Jurkat, Clone E6-1 (cell line): ENCODE results near the gene LGALS4.
A peak's percentile ranks its signal among the peaks of the same experiment; 100 is the strongest.
"Not testable (repeated sequence)": the region's sequence is repeated elsewhere in the genome, so short reads cannot be mapped to it uniquely, and the experiment has no call there.

ENCODE experiments used
- DNase-seq: peaks from one replicate; pipeline ENCODE4 v3.0.0-alpha.2; 2011; ENCODE audit warnings: low read depth, low spot score
- H3K4me3 ChIP-seq: 2 replicates; pipeline ENCODE4 v1.5.1; 2011; ENCODE audit warnings: mild to moderate bottlenecking, low read length, control low read depth, moderate library complexity

Gene LGALS4

DNA sequence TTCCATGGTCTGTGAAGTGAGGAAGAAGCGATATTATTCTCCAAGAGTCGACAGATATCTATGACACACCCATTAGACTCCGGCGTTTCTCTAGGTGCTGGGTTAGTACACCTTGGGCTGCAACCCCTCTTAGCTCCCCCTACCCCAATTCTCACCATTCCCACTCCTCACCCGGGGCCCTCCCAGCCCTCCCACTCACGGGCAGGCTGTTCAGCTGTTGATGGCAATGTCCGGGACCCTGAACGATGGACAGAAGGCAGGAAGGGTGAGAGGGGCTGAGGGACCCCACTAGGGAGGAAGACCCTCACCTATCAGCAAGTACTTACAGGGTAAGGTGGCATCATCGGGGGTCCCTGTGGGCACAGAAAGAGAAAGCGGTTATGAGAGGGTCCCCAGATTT is 9.2 kb downstream of the LGALS4 start:
- H3K4me3 ChIP-seq: no peak overlapping the region
- no peak for DNase-seq

- no peak overlapping the region for H3K4me3 ChIP-seq
- no peak for DNase-seq
Measured at GRCh38 chr19:38801359-38802095, 11.2 kb downstream of the LGALS4 start.

DNA sequence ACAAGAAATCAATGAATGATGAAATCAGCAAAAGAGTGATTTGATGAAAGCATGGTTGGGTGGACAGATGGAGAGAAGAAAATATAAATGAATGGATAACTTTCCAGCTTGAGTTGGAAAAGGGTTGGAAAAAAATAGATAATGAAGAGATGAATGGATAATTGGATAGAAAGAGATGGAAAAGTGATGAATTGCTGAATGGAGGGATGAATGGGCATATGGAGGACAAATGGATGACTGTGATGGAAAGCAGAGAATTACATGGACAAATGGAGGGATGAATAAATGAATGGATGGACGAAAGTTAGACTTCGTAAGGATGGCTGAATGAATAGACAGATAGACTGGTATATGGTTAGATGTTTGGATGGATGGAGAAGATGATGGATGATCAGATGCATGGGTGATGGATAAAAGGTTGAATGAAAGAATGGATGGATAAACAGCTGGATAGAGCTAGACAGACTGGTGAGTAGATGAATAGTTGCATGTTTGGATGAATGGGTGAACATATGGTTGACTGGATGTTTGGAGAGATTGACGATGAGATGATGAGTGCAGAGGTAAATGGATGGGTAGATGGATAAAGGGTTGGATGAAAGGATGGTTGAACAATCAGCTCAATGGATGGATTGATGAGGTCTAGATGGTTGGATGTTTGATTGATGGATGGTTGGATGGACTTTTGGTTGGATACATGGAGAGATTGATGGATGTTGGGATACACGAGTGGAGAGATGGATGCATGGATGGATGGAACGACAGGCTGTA is 12.0 kb downstream of the LGALS4 start:
- H3K4me3 ChIP-seq: no peak overlapping the region
- DNase-seq: no peak

DNA sequence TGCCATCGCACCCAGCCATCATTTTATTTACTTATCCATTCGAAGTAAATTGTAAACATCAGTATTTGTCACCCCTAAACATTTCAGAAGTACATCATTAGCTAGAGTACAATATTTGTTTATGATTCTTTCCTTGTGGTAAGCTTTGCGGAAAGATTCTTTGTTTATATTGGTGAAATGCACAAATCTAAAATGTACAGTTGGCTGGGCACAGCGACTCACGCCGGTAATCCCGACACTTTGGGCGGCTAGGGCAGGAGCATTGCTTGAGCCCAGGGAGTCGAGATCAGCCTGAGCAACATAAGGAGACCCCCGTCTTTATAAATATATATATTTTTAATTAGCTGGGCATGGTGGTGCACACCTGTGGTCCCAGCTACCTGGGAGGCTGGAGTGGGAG is 13.6 kb downstream of the LGALS4 start:
- DNase-seq: no peak
- no peak overlapping the region for H3K4me3 ChIP-seq

- DNase-seq, H3K4me3 ChIP-seq: not testable (repeated sequence)
Measured at GRCh38 chr19:38797781-38798180, 15.0 kb downstream of the LGALS4 start.

GRCh38 chr19:38796154-38796553 is 16.6 kb downstream of the LGALS4 start:
- no peak for DNase-seq
- no peak overlapping the region for H3K4me3 ChIP-seq

DNA sequence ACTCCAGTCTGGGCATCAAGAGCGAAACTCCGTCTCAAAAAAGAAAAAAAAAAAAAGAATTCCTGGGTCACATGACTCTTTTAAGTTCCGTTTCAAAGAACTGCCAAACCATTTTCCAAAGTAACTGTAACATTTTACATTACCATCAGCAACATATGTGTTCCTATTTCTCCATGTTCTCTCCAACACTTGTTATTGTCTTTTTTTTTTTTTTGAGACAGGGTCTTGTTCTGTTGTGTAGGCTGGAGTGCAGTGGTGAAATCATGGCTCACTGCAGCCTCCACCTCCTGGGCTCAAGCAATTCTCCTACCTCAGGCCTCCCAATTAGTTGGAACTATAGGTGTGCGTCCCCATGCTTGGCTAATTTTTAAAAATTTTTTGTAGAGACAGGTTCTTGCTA is 17.2 kb downstream of the LGALS4 start:
- no peak overlapping the region for H3K4me3 ChIP-seq
- no peak for DNase-seq

DNA sequence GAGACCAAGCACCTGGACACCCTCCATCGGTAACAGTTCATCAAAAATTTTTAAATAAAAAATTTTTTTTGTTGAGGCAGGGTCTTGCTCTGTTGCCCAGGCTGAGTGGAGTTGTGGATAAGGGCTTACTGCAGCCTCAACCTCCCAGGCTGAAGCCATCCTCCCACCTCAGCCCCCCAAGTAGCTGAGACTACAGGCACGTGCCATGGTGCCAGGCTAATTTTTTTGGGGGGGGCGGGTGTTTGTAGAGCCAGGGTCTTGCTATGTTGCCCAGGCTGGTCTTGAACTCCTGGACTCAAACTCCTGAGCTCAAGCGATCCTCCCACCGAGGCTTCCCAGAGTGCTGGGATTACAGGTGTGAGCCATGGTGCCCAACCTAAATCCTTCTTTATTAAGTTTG is 19.1 kb downstream of the LGALS4 start:
- DNase-seq: no peak
- no peak overlapping the region for H3K4me3 ChIP-seq

- no peak for DNase-seq
- no peak overlapping the region for H3K4me3 ChIP-seq
Measured at GRCh38 chr19:38793177-38793576, 19.6 kb downstream of the LGALS4 start.

DNA sequence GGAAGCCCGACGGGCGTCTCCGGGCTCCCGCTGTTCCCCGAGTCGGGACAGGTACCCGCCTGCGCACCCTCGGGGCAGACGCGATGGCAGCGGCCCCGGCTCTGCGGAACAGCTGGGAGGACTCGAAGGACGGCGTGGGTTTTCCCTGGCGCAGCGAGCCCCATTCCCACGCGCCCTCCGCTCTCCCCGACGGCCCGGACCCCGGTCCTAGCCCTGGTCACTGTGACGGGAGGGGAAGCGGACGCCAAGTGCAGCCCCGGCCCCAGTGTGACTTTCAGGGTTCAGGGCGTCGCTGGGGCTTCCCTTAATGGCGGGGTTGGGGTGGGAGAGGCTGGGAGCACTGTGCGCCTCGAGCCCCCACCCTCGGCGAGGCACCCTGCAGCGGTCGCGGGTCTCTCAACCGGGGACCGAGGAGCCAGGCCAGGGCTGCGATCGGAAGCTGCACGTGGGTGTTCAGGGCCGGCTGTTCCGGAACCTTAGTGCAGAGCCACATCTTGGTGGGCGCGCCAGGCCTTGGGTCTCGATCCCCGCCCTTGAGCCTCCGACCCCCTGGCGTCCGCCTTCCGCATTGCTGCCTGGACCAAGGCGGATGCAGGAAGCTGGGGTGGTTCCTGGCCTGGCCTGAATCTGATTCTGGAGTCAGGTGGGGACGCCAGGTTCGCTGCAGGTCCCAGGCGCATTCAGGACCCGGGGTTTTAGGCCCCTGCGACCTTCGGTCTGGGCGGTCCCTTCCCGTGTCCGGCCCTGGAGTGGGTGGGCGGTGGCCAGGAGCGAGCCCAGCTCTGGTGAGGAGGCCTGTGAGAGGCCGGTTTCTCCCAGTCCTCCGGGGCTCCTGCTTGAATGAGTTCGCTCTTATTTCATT is 20.3 kb downstream of the LGALS4 start:
- no peak overlapping the region for H3K4me3 ChIP-seq

GRCh38 chr19:38791451-38792064 is 21.2 kb downstream of the LGALS4 start:
- peak overlapping the region; percentile 32 for H3K4me3 ChIP-seq
- DNase-seq: not testable (repeated sequence)

More for the DNA sequence above, 20.3 kb downstream of the LGALS4 start:
- DNase-seq: no peak

GRCh38 chr19:38790507-38791403 is 22.0 kb downstream of the LGALS4 start:
- H3K4me3 ChIP-seq: peak overlapping the region; percentile 32
- DNase-seq: not testable (repeated sequence)

- no peak for DNase-seq
Measured at GRCh38 chr19:38788478-38789243, 24.1 kb downstream of the LGALS4 start, which contains the start of gene LGALS7B. LGALS7B (plus strand) TSS chr19:38789200; CDS start chr19:38789227, 27 bp downstream.

DNA sequence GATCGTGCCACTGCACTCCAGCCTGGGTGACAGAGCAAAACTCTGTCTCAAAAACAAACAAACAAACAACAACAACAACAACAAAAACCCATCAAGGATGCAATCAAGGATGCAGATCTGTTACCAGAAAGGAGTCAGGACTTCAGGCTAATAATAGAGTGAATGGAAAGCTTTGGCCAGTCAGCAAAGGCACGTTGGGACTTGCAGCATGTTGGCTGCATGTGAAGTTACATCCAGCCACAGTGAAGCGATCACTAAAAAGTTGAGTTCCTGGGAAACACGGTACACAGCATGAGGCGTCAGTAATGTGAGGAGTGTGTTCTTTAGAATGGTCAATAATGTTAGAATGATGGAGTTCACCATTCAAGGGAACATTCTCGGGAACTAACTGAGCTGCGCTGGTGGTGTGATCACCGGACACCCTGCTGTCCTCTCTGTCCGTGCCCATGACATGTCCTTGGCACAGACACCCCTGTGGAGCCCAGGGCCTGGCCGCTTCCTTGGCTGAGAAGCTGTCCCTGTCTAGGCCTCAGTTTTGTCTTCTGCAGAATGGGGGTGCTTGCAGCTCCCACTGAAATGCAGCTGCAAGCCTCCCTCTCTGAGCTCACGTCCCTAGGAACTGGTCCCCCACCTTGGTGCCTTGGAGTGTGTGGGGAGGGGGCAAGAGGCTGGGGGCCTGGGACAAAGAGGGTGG is 26.0 kb downstream of the LGALS4 start:
- DNase-seq: no peak
- no peak overlapping the region for H3K4me3 ChIP-seq

More at GRCh38 chr19:38788478-38789243, 24.1 kb downstream of the LGALS4 start, which contains the start of gene LGALS7B:
- no peak within 1 kb of the TSS for H3K4me3 ChIP-seq

GRCh38 chr19:38786061-38786460 is 26.7 kb downstream of the LGALS4 start:
- DNase-seq, H3K4me3 ChIP-seq: not testable (repeated sequence)

GRCh38 chr19:38785187-38785699 is 27.5 kb downstream of the LGALS4 start:
- H3K4me3 ChIP-seq: no peak overlapping the region
- DNase-seq: no peak

DNA sequence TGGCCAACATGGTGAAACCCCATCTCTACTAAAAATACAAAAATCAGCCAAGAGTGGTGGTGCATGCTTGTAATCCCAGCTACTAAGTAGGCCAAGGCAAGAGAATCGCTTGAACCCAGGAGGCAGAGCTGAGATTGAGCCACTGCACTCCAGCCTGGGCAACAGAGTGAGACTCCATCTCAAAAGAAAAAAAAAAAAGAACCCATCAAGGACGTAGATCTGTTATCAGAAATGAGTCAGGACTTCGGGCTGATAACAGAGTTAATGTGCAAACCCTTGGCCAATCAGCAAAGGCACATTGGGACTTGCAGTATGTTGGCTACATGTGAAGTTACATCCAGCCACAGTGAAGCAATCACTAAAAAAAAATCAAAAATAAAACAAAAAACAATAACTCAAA is 28.5 kb downstream of the LGALS4 start:
- no peak for DNase-seq
- H3K4me3 ChIP-seq: no peak overlapping the region
